Lower leg skin (tissue), 3 donors: ENCODE data around the gene ETHE1.

ENCODE experiments used
- POLR2A ChIP-seq, 2 donors: fragments of 450-650 bp; IDR thresholded peaks; one replicate each; pipeline ENCODE4 v1.6.1; 2016 to 2017; ENCODE audit warnings: antibody characterized with exemption in 2 of 2, mild to moderate bottlenecking in 1 of 2, moderate library complexity in 1 of 2
- TF ChIP-seq, protein P1 (sequence below), 3 donors: fragments of 450-650 bp; IDR thresholded peaks; one replicate each; pipeline ENCODE4 v1.5.1; 2016; ENCODE audit warnings: antibody characterized with exemption in 3 of 3, mild to moderate bottlenecking in 3 of 3, moderate library complexity in 2 of 3

DNA sequence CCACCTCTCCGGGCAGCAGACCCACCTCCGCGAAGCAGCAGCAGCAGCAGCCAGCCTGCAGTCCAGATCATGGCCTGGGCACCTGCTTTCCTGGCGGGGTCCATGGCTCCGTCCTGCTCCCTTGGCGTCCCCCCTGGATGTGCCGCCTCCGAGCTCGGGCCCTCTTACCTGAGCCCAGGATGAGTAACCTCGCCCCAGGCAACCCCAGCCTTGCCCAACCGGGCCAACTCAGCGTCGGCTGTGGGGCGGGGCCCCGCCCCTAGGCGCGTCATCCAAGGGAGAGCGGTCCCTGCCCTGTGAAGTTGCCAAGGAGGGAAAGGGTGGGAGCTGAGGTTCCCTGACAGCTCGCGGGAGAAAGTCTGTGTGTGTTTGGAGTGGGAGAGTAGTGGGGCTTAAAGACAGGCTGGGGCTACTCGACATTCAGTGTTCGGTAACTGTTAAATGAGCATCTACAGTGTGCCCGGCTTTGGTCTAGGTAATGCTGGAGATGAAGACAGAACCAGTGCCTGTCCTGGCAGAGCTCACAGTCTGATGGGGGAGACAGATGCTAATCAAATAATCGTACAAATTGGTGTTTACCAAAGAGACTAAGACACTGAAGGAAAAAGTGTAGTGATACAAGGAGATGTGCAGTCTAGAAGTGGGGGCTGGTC, 61.4 kb downstream of the ETHE1 start, which contains the start of gene LYPD3:
- TF ChIP-seq, protein P1, sequence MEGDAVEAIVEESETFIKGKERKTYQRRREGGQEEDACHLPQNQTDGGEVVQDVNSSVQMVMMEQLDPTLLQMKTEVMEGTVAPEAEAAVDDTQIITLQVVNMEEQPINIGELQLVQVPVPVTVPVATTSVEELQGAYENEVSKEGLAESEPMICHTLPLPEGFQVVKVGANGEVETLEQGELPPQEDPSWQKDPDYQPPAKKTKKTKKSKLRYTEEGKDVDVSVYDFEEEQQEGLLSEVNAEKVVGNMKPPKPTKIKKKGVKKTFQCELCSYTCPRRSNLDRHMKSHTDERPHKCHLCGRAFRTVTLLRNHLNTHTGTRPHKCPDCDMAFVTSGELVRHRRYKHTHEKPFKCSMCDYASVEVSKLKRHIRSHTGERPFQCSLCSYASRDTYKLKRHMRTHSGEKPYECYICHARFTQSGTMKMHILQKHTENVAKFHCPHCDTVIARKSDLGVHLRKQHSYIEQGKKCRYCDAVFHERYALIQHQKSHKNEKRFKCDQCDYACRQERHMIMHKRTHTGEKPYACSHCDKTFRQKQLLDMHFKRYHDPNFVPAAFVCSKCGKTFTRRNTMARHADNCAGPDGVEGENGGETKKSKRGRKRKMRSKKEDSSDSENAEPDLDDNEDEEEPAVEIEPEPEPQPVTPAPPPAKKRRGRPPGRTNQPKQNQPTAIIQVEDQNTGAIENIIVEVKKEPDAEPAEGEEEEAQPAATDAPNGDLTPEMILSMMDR (IDR thresholded peaks at IDR 0.05): no peak
- TF ChIP-seq POLR2A (IDR thresholded peaks at IDR 0.05): no peak
